HG03095 (cell line): ENCODE data around the gene AQP2.

Experiments
- ATAC-seq: cut with Tn5 transposase; IDR thresholded peaks from one replicate; pipeline ENCODE4 v1.9.1; 2021; ENCODE audit warnings: moderate library complexity; ENCODE audit not compliant: unreplicated experiment

Gene AQP2

DNA sequence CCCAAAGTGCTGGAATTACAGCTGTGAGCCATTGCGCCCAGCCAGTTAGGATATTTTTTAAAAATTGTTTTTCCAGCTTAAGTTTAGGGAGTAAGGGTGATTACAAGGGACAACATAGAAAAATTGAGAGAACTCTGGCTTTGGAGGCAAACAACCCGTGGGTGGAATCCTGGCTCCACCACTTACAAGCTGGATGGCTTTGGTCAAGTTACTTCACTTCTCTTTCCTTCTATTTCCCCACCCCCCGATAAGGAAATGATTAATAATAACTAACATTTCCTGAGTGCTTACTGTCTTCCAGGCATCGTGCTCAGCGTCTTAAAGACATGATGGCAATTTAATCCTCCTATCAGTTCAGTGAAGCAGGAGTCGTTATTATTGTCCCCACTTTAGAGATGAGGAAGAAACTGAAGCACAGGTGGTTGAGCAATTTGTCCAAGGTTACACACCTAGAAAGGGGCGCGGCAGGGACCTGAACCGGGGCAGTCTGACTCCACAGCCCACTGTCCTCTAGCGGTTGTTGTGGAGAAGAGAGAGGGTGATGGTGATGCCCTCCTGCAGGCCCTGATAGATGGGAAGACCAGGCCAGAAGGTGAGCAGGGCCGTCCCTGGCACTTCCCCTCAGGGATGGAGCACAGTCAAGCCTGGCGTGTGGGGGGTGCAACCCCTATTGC, 30.2 kb upstream of the AQP2 start:
- no peak for ATAC-seq

DNA sequence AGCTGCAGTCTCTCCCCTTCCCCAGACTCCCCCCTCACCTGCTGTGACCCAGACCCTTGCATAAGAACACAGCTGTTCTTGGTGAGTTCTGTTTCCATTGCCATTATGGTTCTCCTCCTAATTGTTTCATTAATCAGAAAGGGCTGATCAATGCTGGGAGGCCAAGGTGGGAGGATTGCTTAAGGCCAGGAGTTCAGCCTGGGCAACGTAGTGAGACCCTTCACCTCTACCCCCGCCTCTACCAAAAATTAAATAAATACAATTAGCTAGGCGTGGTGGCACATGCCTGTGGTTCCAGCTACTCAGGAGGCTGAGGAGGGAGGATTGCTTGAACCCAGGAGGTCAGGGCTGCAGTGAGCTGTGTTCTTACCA, 29.6 kb upstream of the AQP2 start:
- ATAC-seq: no peak

DNA sequence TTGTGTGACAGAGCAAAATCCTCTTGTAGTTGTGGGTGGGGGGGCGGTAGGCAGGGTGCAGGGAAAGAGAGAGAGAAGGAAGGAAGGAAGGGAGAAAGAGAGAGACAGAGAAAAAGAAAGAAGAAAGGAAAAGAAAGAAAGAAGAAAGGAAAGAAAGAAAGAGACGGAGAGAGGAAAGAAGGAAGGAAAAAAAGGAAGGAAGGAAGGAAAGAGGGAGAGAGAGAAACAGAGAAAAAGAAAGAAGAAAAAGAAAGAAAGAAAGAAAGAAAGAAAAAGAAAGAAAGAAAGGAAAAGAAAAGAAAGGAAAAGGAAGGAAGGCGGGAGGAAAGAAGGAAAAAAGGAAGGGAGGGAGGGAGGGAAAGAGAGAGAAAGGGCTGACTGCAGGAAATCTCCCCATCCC, 29.2 kb upstream of the AQP2 start:
- ATAC-seq: no peak

DNA sequence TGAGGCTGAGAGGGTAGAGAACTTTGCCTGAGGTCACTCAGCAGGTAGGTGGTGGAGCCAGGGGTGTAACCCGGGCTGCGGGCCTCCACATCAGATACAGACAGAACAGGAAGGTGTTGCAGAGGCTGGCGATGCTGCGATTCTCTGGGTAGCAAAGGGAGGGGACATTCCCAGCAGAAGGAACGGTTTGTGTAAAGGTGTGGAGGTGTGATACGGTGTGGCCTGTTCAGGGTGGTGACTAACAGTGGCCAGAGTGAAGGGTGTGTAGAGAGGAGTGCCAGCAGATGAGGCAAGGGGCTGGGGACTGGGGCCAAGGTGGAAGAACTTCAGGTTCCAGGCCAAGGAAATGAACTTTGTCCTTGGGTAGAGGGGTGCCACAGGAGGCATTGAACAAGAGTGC, 28.6 kb upstream of the AQP2 start:
- no peak for ATAC-seq

DNA sequence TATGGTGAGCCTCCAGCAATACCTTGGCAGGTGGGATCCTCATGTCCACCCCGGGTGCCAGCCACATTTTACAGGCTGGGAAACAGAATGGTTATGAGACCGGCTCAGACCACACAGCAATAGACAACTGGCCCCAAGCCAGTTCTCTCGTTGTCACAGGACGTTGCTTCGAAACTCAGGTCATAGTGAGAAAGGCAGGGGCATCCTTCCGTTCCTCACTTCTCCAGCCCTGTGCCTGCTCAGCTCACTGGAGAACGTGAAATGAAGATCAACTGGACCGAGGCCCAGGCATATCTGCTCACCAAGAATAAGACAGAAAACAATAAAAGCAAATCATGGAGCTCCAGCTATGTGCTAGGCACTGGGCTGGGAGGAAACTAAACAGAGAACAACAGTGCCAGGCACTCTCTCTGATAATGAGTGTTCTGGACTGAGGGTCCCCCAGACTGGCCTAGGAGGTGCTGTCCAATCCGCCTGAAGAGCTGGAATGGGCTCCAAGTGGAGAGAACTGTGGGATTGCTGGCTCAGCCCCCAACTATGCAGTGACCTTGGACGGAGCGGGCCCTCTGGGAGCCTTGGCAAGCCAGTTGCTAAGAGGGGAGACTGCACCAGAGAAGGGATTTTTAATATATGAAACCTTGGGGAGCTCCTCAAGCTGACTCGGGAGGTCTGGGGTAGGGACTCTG, 28.0 kb upstream of the AQP2 start:
- no peak for ATAC-seq

DNA sequence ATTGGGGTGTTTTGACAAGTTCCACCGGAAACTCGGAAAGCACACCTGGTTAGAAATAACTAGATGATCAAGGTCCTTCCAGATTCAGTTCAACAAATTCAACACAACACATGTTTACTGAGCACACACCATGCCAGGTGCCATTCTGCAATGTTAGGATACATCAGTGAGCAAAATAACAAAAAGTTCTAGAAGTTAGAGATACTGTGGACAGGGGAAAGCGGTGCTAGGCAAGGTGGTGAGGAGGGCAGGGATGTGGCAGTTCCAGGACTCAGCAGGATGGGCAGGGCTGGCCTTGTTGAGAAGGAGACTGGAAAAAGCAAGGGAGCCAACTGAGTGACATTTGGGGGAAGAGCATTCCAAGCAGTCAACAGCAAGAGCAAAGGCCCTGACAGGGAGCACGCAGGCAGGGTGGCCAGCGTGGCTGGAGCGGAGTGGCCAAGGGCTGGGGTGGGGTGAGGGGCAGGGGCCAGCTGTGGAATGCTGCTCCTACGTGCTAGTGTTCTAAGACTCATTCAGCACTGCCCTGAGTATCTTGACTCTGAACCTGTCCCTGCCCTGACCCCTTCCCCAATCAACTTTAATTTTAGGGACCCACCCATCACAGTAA, 27.4 kb upstream of the AQP2 start:
- no peak for ATAC-seq

DNA sequence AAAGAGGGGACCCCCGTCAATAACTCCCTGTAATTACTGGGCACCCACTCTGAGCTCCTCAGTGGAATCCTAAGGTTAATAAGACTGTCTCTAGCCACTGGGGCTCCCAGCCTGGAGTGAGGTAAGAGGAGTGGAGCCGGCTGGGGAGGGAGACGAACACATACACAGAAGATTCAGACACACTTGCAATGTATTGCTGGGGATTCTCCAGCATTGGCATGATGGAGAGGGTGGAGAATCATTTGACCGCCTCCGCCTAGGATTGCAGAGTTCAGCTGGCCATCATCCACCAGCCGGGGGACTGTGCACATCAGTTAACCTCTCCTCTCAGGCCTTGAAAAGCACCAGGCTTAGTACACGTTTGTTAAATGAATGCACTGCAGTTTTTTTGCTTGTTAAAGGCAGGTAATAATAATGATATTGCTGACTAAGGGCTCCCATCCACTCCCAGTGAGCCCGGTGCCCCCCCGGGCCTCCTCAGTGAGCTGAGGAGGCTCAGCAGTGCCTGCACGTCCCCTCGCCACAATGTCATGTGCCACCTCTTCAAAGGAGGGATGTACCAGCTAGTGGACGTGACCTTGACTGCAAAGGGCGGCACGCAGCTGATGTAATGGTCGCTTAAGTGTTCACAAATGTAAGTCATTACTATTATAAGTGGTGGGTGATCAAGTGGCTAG, 26.5 kb upstream of the AQP2 start:
- ATAC-seq: no peak

DNA sequence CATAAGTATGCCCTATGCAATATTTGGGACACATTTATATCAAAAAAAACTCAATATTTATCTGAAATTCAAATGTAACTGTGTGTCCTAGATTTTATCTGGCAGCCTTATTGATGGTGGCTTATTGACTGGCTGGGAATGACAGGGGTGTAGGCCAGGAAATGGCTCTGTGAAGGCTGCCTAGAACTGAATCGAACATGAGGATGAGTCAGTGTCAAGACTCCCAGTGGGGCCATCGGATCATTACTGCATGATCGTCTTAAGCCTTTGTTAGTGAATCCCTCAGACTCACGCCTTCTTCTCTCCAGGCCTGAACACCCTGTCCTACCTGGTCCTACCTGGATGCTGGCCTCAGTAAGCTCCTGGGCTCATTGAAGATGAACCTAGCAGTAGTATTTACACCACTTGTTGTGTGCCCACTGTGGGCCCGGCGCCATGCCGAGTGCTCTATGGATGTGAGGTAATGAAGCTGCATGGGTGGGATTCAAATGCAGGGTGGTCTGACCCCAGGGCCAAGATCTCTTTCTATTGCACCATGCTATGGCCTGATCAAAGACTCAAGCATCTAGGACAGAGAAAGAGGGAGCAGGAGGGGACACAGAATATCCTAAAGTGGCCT, 25.8 kb upstream of the AQP2 start:
- ATAC-seq: no peak

DNA sequence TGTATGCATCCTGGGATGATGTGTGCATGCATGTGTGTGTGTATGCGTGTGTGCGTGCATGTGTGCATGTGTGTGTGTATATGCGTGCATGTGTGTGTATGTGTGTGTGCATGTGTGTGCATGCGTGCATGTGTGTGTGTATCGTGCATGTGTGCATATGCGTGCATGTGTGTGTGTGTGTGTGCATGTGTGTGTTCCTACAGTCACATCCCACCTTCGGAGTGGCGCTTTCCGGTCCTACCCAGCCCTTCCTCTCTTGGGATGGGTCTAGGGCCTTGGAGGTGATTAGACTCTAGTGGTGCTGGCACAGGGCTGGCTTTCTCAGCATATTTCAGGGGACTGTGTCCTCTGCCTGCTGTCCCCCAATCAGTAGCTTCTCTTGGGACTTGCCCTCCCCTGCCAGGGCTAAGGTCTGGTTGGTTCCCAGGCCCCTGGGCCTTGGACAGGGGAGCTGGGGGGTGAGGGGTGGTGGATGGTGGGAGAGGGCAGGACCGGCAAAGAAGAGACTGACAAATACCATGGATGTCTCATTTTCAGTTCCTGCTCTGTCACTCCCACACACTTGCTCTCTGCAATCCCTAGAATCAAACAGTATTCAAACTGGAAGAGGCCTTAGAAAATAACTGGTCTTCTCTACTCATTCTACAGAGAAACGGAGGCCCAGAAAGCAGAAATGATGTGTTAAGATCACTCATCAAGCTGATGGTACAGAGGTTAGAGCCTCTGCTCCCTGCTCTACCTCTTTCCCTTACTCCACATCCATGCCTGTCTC, 24.9 kb upstream of the AQP2 start:
- no peak for ATAC-seq

DNA sequence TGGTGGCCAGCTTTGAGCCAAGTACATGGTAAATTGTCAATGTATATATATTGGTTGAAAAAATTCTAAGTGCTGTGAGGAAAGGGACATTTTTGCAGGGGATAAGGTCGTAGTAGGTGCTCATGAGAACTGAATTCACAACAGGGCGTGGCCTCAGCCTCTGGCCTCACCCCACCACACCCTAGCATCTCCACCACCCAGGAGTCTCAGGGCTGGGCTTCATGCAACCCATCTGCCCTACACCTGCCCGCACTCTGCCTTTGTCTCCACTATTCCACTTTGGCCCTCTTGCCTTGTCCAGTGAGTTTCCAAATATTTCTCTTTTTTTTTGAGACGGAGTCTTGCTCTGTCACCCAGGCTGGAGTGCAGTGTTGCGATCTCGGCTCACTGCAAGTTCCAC, 22.1 kb upstream of the AQP2 start:
- no peak for ATAC-seq

DNA sequence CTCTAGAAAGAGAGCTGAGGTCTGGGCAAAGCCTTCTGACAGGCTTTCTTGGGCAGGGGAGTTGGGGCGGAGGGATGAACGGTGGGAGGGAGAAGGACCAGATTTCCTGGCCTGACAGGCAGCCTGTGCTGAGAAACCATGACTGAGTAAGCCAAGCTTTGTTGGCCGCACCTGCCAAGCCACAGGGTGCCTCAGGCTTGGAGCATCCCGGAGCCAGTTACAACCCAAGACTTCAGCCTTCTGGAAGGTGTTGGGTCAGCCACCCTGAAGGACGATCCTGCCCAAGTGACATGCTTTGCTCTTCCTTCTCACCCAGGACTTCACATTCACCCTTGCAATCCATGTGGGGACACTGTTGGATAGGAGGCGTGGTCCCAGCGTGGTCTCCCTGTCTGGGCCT, 21.0 kb upstream of the AQP2 start:
- no peak for ATAC-seq

DNA sequence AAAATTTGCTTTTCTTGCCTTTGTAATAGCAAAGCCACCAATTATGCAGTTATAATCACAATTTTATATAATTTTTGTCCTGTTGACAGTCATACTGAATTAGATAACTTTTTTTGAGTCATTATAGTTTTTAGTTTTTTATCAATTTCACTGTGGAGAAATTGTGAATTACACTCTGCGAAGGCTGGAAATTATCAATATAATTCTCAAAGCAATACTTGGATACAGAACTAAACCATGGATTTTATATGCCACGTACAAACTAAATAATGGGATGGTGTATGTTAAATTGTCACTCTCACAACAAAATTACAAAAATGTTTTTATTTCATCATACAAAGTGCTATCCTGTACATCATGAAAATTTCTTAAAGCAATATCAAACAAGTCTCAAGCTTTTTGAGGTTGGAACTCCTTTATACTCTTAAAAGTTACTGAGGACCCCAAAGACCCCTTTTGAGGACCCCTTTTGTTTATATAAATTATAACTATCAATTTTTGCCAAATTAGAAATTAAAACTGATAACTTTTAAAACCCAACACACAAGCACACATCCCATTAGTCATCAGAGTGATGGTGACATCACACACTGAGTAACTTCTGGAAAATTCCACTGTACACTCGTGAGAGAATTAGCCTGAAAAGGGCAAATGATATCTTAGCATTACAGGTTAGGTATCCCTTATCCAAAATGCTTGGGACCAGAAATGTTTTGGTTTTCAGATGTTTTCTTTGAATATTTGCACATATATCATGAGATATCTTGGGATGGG, 19.8 kb upstream of the AQP2 start:
- no peak for ATAC-seq

DNA sequence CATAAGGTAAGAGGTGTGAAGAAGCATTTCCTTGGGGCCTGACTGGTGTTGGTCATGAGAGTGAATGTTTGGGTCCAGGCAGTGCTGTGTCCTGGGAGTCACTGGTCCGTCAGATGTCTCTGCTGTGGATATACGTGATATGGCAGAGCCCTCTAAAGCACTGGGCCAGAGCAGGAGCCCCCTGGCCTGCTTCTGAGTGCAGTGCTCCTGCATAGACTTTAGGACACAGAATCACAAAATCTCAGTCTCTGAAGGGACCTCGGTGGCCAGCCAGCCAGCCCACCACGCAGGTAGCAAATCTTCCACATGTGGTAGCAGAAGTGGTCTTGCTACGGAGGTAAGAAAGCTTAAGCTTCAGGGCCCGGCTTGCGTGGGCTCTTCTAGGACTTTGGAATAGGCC, 18.5 kb upstream of the AQP2 start:
- no peak for ATAC-seq

DNA sequence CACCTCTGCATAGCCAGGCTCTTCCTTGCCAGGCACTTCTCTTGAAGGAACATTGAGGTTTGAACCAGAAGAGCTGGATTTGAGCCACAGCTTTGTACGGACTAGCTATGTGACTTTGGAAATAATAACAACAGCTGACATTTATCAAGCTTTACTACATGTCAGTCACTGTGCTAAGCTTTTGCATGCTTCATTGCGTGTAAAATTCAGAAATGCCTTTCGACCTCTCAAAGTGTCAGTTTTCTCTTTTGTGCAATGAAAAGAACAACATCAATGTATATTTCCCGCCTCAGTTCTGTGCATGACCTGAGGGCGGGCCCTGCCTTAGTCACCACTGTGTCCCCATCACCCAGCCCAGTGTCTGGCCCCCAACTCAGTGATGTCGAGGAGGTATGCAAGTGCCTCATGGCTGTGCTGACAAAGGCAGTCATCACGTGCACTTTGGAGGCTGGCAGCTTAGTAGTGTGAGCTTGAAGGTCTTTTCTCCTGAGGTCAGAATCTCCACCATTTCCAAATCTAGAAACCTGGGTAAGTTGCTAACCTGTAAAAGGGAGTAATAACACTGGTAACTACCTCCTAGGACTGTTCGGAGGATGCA, 17.9 kb upstream of the AQP2 start:
- ATAC-seq: no peak

DNA sequence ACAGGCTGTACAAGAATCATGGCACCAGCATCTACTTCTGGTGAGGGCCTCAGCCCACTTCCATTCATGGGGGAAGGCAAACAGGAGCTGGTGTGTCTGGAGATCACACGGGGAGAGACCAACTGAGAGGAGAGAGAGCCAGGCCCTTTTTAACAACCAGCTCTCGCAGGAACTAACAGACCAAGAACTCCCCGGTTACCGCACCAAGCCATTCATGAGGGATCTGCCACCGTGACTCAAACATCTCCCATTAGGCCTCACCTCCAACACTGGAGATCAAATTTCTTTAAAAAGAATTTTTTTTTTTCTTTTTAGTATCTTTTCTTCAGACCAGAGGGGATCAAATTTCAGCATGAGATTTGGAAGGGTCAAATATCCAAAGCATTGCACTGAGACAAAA, 16.7 kb upstream of the AQP2 start:
- no peak for ATAC-seq

DNA sequence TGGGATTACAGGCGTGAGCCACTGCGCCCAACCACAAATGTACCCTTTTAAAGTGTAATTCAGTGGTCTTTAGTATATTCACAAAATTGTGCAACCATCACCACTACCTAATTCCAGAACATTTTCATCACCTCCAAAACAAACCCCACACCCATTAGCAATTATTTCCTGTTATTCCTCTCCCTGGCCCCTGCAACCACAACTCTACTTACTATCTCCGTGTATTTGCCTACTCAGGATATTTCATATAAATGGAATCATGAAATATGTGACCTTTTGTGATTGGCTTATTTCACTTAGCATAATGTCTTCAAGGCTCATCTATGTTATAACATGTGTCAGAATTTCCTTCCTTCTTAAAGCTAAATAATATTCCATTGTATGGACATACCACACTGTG, 16.0 kb upstream of the AQP2 start:
- no peak for ATAC-seq

DNA sequence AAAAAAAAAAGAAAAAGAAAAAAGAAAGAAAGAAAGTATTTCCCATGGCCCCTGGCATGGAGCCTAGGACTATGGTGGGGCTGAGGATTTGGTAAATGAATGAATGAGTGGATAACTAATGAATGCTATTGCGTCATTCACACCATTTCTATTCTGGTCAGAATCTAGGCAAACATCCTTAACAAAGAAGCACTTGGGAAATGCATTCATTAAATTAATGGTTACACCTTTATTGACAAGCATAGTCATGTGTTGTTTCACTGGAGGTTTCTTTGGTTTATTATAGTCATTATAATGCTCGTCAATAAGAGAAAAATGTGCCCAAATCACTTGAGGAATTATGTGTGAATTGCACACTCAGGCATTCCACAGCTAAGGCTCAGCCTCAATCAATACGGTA, 13.6 kb upstream of the AQP2 start:
- no peak for ATAC-seq

DNA sequence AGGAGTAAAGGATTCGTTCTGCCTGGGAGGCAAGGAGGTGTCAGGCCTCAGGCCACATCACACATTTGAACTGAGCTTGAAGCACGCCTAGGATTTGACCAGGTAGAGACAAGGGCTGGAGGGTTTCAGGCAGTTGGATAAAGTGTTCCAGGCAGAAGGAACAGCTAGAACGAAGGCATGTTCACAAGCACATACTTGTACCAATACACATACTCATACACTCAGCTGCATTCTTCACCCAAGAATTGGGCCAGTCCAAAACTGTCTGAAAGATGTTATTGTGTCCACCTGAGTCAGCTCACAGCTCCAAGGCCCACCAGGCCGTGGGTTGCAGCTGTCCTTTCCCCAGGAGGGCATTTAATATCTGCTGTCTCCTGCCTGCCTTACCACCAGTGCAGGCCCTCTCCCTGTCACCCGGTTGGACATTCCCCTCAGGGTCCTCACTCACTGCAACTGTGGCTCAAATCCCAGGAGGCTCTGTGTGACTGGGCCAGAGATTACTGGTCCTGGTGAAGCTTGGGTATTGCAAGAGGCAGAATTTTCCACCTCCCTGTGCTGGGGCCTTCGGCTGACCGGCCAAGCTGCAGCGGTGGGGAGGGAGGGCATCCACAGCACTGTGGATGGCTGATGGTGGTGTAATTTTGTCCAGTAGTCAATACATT, 12.8 kb upstream of the AQP2 start:
- ATAC-seq: no peak

DNA sequence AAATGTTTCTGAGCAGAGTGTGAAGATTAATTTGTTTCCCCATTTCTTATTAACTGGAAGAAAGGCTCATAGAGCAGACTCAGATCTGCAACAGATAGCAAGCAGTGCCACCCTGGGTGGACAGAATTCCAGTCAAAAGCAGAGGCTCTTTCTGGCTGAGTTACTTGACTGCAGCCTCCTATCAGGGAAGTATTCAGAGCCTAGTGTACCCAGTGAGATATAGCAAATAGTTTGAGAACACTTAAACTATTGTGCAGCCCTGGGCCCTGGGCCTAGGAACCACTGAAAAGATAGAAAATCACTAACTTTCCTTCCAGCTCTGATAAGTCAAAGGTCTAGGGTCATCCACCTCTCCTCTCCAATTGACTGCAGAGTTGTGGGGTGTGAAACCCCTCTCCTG, 11.2 kb upstream of the AQP2 start:
- no peak for ATAC-seq
